Astrocyte (in vitro differentiated cells and primary cell): Measurements from ENCODE around the gene C7.

Source experiments
- EZH2 ChIP-seq: IDR thresholded peaks from 2 replicates; pipeline ENCODE4 v1.6.1; 2012; ENCODE audit warnings: mild to moderate bottlenecking, low read length, inconsistent platforms; ENCODE audit not compliant: insufficient read depth
- TF ChIP-seq, protein P1 (sequence below): IDR thresholded peaks from 2 replicates; pipeline ENCODE4 v1.5.1; 2011; ENCODE audit warnings: low read depth, mild to moderate bottlenecking, inconsistent platforms, low read length, moderate library complexity; ENCODE audit not compliant: insufficient read depth

DNA sequence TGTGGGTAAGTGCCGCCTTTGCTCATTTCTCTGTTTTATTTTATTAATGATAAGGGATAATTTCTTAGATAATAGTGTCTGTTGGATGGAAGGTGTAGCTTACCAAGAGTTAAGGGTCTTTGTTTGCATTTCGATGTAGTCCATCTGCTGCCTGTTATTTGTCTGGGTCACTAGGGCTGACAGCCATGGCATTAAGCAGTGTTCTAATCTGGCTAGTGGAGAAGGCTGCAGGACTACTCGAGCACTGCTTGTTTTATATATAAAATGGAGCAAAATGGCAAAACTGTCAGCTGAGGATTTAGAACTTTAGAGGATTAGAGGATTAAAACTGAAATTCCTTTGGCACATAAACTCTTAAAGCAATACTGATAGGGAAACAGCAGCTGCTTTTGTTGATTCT lies 67.5 kb downstream of the C7 start:
- TF ChIP-seq, protein P1, sequence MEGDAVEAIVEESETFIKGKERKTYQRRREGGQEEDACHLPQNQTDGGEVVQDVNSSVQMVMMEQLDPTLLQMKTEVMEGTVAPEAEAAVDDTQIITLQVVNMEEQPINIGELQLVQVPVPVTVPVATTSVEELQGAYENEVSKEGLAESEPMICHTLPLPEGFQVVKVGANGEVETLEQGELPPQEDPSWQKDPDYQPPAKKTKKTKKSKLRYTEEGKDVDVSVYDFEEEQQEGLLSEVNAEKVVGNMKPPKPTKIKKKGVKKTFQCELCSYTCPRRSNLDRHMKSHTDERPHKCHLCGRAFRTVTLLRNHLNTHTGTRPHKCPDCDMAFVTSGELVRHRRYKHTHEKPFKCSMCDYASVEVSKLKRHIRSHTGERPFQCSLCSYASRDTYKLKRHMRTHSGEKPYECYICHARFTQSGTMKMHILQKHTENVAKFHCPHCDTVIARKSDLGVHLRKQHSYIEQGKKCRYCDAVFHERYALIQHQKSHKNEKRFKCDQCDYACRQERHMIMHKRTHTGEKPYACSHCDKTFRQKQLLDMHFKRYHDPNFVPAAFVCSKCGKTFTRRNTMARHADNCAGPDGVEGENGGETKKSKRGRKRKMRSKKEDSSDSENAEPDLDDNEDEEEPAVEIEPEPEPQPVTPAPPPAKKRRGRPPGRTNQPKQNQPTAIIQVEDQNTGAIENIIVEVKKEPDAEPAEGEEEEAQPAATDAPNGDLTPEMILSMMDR, result no peak
- no peak for TF ChIP-seq EZH2
